GM12874 (cell line): ENCODE data around the gene AIFM3.

Source experiments
- CTCF ChIP-seq: IDR thresholded peaks from 2 replicates; pipeline ENCODE4 v1.5.1; 2011; ENCODE audit warnings: low read depth, mild to moderate bottlenecking, control low read depth, low read length, moderate library complexity; ENCODE audit not compliant: insufficient read depth

AIFM3 gene

GRCh38 chr22:21014202-21014725, 47.2 kb downstream of the AIFM3 start:
- no peak for TF ChIP-seq CTCF

DNA sequence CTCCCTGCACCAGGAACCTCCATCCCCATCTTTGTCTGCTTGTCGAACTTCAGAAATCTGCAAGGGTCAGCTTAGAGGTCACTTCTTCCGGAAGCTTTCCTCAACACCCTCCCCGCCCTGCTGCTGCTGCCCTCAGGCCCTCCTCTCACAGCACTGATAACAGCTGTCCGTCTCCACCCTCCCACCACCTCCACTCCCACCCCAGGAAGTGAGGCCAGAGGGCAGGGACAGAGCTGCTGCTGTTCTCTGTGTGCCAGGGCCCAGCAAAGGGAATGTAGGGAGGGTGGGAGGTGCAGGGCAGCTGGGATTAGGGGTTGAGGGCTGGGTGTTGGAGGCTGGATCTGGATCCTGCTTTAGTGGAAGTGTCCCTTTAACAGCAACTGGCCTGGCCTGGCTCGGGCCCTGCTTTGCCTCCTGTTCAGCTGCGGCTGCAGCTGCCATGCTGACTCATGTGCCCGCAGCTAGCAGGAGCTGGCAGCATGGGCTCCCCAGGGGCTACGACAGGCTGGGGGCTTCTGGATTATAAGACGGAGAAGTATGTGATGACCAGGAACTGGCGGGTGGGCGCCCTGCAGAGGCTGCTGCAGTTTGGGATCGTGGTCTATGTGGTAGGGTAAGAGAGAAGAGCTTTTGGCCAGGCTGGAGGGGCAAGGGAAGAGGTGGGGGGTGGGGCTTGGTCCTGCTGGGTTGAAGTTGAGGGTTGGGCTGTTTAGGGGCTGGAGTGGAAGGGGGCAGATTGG, 47.8 kb downstream of the AIFM3 start, which contains the start of gene P2RX6:
Gene P2RX6 (plus strand): TSS at position 440 of the 740 bp plus-strand sequence. CDS start 10 bp downstream, at position 450.
- no peak for TF ChIP-seq CTCF

- TF ChIP-seq CTCF: no peak
These were observed 48.5 kb downstream of the AIFM3 start for GRCh38 chr22:21015466-21016006.

- TF ChIP-seq CTCF: no peak
These were observed 49.8 kb downstream of the AIFM3 start for GRCh38 chr22:21016644-21017420.

GRCh38 chr22:21018314-21018713, 51.3 kb downstream of the AIFM3 start:
- no peak for TF ChIP-seq CTCF

DNA sequence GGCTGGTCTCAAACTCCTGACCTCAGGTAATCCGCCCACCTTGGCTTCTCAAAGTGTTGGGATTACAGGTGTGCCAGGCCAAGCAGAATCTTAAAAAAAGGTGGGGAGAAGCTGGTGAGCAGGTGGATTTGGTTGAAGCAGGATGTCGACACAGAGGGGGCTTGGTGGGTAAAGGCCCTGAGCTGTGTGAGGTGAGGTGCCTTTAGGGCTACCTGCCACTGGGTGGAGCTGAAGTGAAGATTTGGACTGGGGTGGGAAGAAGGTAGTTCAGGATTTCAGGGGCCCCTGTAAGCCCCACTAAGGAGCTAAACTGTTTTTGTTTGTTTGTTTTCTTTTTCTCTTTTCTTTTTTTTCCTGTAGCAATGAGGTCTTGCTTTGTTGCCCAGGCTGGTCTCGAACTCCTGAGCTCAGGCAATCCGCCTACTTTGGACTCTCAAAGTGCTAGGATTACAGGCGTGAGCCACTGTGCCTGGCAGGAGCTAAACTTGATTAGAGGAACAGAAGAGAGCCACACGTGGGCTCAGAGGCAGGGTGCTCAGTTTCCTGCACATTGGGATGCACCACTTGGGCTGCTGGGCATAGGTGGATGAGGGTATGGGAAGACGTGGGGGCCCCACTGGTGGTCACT, 53.9 kb downstream of the AIFM3 start:
- peak; percentile 64 for TF ChIP-seq CTCF

DNA sequence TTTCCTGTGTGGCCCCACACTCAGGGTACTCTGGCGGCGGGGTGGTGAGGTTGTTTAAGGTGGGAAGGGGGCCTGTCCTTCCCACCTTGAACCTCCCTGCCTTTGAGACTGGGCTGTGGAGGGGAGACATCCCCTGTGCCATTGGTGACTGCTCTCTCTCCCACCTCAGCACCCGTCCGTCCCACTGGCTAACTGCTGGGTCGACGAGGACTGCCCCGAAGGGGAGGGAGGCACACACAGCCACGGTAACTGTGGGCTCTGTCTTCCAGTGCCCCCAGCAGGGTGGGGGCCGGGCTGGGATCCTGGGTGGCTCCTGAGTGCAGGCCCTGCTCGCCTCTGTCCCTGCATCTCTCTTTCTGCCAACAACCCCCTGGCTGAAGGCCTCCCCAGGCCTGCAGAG, 55.5 kb downstream of the AIFM3 start:
- TF ChIP-seq CTCF: no peak
